GM12878 (cell line): ENCODE results near the gene ABCG1. TPM values are rescaled to one million over a fixed set of nuclear protein-coding genes. Genes with fewer than 3 reads are reported as not detected.

Source experiments
- ATAC-seq: fragments of 200-7000 bp; cut with Tn5 transposase; 3 replicates; pipeline ENCODE4 v1.9.1; 2020; ENCODE audit warnings: mild to moderate bottlenecking, moderate library complexity
- BruUV-seq: library from RNA; stranded (reverse); fragments of 400-500 nt; replicated peaks from 2 replicates; lab custom pipeline; 2021; lab: Mats Ljungman, UMichigan
- CTCF ChIA-PET: fragments of 300-600 bp; sonication (Branson Sonifier 250); formaldehyde crosslinking; extraction: SDS; loops from one replicate; lab custom pipeline; 2021; ENCODE audit warnings: inconsistent platforms; lab: Yijun Ruan, JAX
- POLR2A ChIA-PET: fragments of 350-600 bp; formaldehyde crosslinking; extraction: SDS; loops from one replicate; lab custom pipeline; 2021; ENCODE audit warnings: inconsistent platforms; lab: Charles Lee
- RAD21 ChIA-PET: fragments of 300-600 bp; sonication (Branson Sonifier 250); formaldehyde crosslinking; loops from one replicate; lab custom pipeline; 2023; ENCODE audit warnings: antibody characterized with exemption; ENCODE audit not compliant: unreplicated experiment; lab: Charles Lee
- SMC1A ChIA-PET: fragments of 300-600 bp; sonication (Branson Sonifier 250); formaldehyde crosslinking; loops from one replicate; lab custom pipeline; 2023; ENCODE audit not compliant: unreplicated experiment, uncharacterized antibody; lab: Charles Lee
- DNase-seq: peaks from one replicate; pipeline ENCODE4 v3.0.0-alpha.2; 2011; ENCODE audit warnings: low read depth, low spot score
- FAIRE-seq: peaks from 3 replicates; lab custom pipeline; 2011; peaks lifted over from hg19 to GRCh38; lab: Jason Lieb, UNC
- H2AFZ ChIP-seq: 2 replicates; pipeline ENCODE4 v1.6.0; 2011; ENCODE audit warnings: low read depth, low read length, control low read depth; ENCODE audit not compliant: control insufficient read depth
- H3K27ac ChIP-seq: 2 replicates; pipeline ENCODE4 v1.5.1; 2011; ENCODE audit warnings: control low read depth; ENCODE audit not compliant: control insufficient read depth, insufficient read depth
- H3K27me3 ChIP-seq, 2 experiments: replicated peaks in 1 of 2; 2 replicates each; pipeline versions ENCODE4 v1.6.0 to v1.6.1; 2011; ENCODE audit warnings: low read length in 1 of 2; ENCODE audit not compliant: control insufficient read depth in 2 of 2, insufficient read depth in 2 of 2
- H3K36me3 ChIP-seq, 2 experiments: 2 replicates each; pipeline ENCODE4 v1.5.1; 2011; ENCODE audit warnings: low read length in 1 of 2; ENCODE audit not compliant: control insufficient read depth in 2 of 2, insufficient read depth in 2 of 2
- H3K4me1 ChIP-seq: 2 replicates; pipeline ENCODE4 v1.6.1; 2011; ENCODE audit warnings: mild to moderate bottlenecking, low read length, moderate library complexity, mixed read lengths; ENCODE audit not compliant: control insufficient read depth, insufficient read depth
- H3K4me2 ChIP-seq: 2 replicates; pipeline ENCODE4 v1.6.0; 2011; ENCODE audit warnings: control low read depth; ENCODE audit not compliant: control insufficient read depth, insufficient read depth
- H3K4me3 ChIP-seq: fragments of 200-600 bp; sonication (generic); 2 replicates; pipeline ENCODE4 v1.5.1; 2016
- H3K79me2 ChIP-seq: 2 replicates; pipeline ENCODE4 v1.6.0; 2011; ENCODE audit warnings: low read length; ENCODE audit not compliant: control insufficient read depth, insufficient read depth
- H3K9ac ChIP-seq: 2 replicates; pipeline ENCODE4 v1.8.0; 2011; ENCODE audit warnings: low read length, control low read depth, mixed read lengths; ENCODE audit not compliant: control insufficient read depth, insufficient read depth
- H3K9me3 ChIP-seq: replicated peaks from 3 replicates; pipeline ENCODE4 v1.5.1; 2011; ENCODE audit warnings: mild to moderate bottlenecking, low read length; ENCODE audit not compliant: control insufficient read depth, insufficient read depth
- H4K20me1 ChIP-seq: 2 replicates; pipeline ENCODE4 v1.6.0; 2011; ENCODE audit not compliant: control insufficient read depth, insufficient read depth
- CHD1 ChIP-seq: IDR thresholded peaks from 2 replicates; pipeline ENCODE4 v1.6.1; 2012; ENCODE audit warnings: low read depth, low read length, improper control_type of control experiment
- CREB1 ChIP-seq: IDR thresholded peaks from 2 replicates; pipeline ENCODE4 v1.6.1; 2012; ENCODE audit warnings: low read depth, mild to moderate bottlenecking, inconsistent platforms
- DPF2 ChIP-seq: fragments of 450-650 bp; IDR thresholded peaks from 2 replicates; pipeline ENCODE4 v1.6.1; 2017; ENCODE audit warnings: mild to moderate bottlenecking
- E4F1 ChIP-seq: fragments of 450-650 bp; IDR thresholded peaks from 2 replicates; pipeline ENCODE4 v1.6.1; 2018; ENCODE audit warnings: borderline replicate concordance, mild to moderate bottlenecking; ENCODE audit not compliant: partially characterized antibody
- EGR1 ChIP-seq, 2 experiments: IDR thresholded peaks; 1 replicate in 1 of 2; 2 replicates in 1 of 2; pipeline ENCODE4 v1.6.1; 2011 to 2012; ENCODE audit warnings: low read depth in 2 of 2, low read length in 2 of 2, borderline replicate concordance in 1 of 2, mild to moderate bottlenecking in 1 of 2, moderate library complexity in 1 of 2
- HDGF ChIP-seq: fragments of 450-650 bp; IDR thresholded peaks from 2 replicates; pipeline ENCODE4 v1.6.1; 2016; ENCODE audit warnings: antibody characterized with exemption
- IRF3 ChIP-seq: fragments of 450-650 bp; IDR thresholded peaks from 2 replicates; pipeline ENCODE4 v1.6.1; 2014; ENCODE audit warnings: mild to moderate bottlenecking
- JUNB ChIP-seq: IDR thresholded peaks from 2 replicates; pipeline ENCODE4 v1.6.1; 2016; ENCODE audit warnings: antibody characterized with exemption, mild to moderate bottlenecking
- NBN ChIP-seq: fragments of 450-650 bp; IDR thresholded peaks from 2 replicates; pipeline ENCODE4 v1.6.1; 2016
- RCOR1 ChIP-seq: conservative IDR thresholded peaks from 2 replicates; pipeline ENCODE4 v1.6.1; 2012; ENCODE audit warnings: low read depth, low read length, improper control_type of control experiment
- STAT1 ChIP-seq: fragments of 450-650 bp; conservative IDR thresholded peaks from 2 replicates; pipeline ENCODE4 v1.6.1; 2014; ENCODE audit warnings: antibody characterized with exemption, mild to moderate bottlenecking
- SUPT20H ChIP-seq: IDR thresholded peaks from 2 replicates; pipeline ENCODE4 v1.6.1; 2011; ENCODE audit warnings: low read depth, mild to moderate bottlenecking, low read length, moderate library complexity, borderline replicate concordance; ENCODE audit not compliant: control insufficient read depth
- TAF1 ChIP-seq: IDR thresholded peaks from 2 replicates; pipeline ENCODE4 v1.6.1; 2011; ENCODE audit warnings: mild to moderate bottlenecking, low read depth, low read length, borderline replicate concordance
- ZBTB33 ChIP-seq: fragments of 450-650 bp; IDR thresholded peaks from 2 replicates; pipeline ENCODE4 v1.6.1; 2017; ENCODE audit warnings: mild to moderate bottlenecking
- ZNF274 ChIP-seq: IDR thresholded peaks from one replicate; pipeline ENCODE4 v1.8.0; 2011; ENCODE audit not compliant: insufficient read length, insufficient read depth
- WGBS: methylation state at CpG from one replicate; pipeline ENCODE4 v1.1.6; 2016; ENCODE audit warnings: low lambda C conversion rate; ENCODE audit not compliant: insufficient replicate concordance, insufficient coverage; ENCODE audit errors: missing lambda C conversion rate; 5-methylcytosine and 5-hydroxymethylcytosine counted together
- in situ Hi-C: fragments of 300-500 bp; cut with MboI; formaldehyde crosslinking; loops from 9 replicates; pipeline ENCODE4 v1.14.3; 2018; ENCODE audit warnings: mixed read lengths
- intact Hi-C: fragments of 100-400 bp; cut with micrococcal nuclease; formaldehyde crosslinking; loops from one replicate; pipeline ENCODE4 v1.14.2; 2022; ENCODE audit not compliant: unreplicated experiment
- polyA plus RNA-seq, 11 experiments: library from polyadenylated mRNA; depleted of rRNA in 4 of 11; unstranded in 6 of 11; stranded (reverse) in 5 of 11; fragments of >200 nt; fragmentation: Nextera tagmentation in 4 of 11; fragmentation: Illumina TruSeq in 1 of 11; extraction: Ambion mirVana in 4 of 11; extraction: Trizol in 1 of 11; gene quantifications; 1 replicate in 1 of 11; 2 replicates in 10 of 11; pipeline versions ENCODE4 v1.2.1 to v1.2.3, GENCODE V29; 2011 to 2016; ENCODE audit warnings: inconsistent platforms in 2 of 11, missing spikeins in 2 of 11, low read depth in 1 of 11
- total RNA-seq, 4 experiments: library from RNA; depleted of rRNA in 3 of 4; stranded (reverse); fragments of >200 nt in 3 of 4; fragmentation: Illumina TruSeq in 1 of 4; extraction: Trizol in 1 of 4; gene quantifications; 2 replicates each; pipeline versions ENCODE4 v1.2.1 to v1.2.3, GENCODE V29; 2013 to 2021
- TF ChIP-seq, protein P1 (sequence below): fragments of 150-350 bp; IDR thresholded peaks from 2 replicates; pipeline ENCODE4 v1.6.1; 2014; ENCODE audit warnings: mild to moderate bottlenecking, low read depth, low read length

ABCG1 gene
- total and polyA plus RNA-seq, 10 of the 15 experiments (the other 5 are each of a cell fraction or from before 2014, with no cell fraction given) = 0.59 to 19.3 (median 5.7) TPM

DNA sequence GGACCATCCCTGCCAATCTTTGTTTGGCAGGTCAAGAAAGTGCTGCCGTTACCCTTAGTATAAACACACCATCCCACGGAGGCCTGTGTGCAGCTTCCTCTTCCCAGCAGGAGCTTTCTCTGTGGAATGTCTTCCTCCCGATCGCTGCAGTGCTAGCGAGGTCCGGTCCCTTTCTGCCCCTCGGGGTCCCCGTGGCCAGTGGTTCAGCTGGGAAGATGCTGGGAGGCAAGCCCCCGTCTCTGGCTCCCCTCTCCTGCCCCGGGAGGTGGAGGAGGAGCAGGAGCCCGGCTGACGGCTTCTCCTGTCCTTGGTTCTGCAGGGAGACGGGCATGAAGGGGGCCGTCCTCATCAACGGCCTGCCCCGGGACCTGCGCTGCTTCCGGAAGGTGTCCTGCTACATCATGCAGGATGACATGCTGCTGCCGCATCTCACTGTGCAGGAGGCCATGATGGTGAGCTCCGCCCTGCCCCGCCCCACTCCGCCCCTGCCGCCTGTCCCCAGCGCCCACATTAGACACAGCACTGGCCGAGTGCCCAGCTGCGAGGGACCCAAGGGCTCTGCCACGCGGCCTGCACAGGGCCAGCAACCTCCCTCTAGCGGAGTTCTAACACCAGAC lies 54.2 kb downstream of the ABCG1 start (continued):
- TF ChIP-seq, protein P1, sequence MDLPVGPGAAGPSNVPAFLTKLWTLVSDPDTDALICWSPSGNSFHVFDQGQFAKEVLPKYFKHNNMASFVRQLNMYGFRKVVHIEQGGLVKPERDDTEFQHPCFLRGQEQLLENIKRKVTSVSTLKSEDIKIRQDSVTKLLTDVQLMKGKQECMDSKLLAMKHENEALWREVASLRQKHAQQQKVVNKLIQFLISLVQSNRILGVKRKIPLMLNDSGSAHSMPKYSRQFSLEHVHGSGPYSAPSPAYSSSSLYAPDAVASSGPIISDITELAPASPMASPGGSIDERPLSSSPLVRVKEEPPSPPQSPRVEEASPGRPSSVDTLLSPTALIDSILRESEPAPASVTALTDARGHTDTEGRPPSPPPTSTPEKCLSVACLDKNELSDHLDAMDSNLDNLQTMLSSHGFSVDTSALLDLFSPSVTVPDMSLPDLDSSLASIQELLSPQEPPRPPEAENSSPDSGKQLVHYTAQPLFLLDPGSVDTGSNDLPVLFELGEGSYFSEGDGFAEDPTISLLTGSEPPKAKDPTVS = no peak
- TF ChIP-seq TAF1 = no peak
- TF ChIP-seq CHD1 = no peak
- no peak for TF ChIP-seq SUPT20H

DNA sequence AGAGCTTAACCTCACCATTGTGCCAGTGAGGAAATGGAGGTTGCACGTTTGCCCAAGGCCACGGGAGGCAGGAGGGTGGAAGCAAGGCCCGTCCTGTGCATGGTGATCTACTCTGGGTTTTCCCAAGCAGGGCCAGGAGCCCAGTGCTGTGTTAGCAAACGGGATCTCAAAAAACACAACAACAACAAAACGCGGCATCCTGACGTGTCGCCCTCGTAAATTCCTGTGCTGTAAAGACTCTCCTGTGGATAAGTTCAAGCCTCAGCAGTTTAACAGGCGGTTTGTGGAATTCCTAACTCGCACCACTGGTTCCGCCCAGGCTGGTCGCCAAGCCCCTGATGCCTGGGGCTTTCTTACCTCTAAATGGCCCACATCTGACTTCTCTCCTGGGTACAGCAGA lies 57.1 kb downstream of the ABCG1 start:
- ChIA-PET RAD21 (interaction anchor here (0.7 to 1.8 kb wide), 2 partner anchors 10 to 17 kb away, joined by 3 to 6 read pairs; no protein-coding TSS in a partner anchor), SMC1A (no interaction called here), CTCF (interaction anchor here (1.6 kb wide), 1 partner anchor 112 kb away, joined by 5 read pairs; no protein-coding TSS in a partner anchor), POLR2A (interaction anchor here (0.6 kb wide), 1 partner anchor 22 kb away, joined by 3 read pairs; no protein-coding TSS in a partner anchor)
- Histone ChIP-seq H3K9me3 (no peaks in the 10 kb centered on the region), H3K4me2 (no peak overlapping the region), H3K9ac (no peak overlapping the region), H3K27me3 (no peaks in the 10 kb centered on the region), H3K4me1 (no peaks in the 10 kb centered on the region), H2AFZ (no peak overlapping the region), H3K79me2 (no peaks in the 10 kb centered on the region), H3K4me3 (no peak overlapping the region), H3K27ac (no peak overlapping the region), H4K20me1 (no peaks in the 10 kb centered on the region), H3K36me3 (no peaks in the 10 kb centered on the region)
- no TSS peak for BruUV-seq
- FAIRE-seq = no peak
- in situ Hi-C loops (no loop called here), intact Hi-C loops (no loop called here)
- WGBS = 66% methylated on average over 13 of the region's 13 CpGs
- no peak for ATAC-seq
- DNase-seq = no peak
- TF ChIP-seq JUNB (no peak), NBN (no peak), HDGF (no peak), IRF3 (no peak), DPF2 (no peak), E4F1 (no peak), ZBTB33 (no peak), ZNF274 (no peak), CREB1 (no peak), RCOR1 (no peak), STAT1 (no peak), EGR1 (IDR thresholded peaks at IDR 0.05; ENCODE audit: borderline replicate concordance in 1 of 2, low read depth in 2 of 2, low read length in 2 of 2) (no peak)
